Kidney epithelial cell (primary cell): ENCODE measurements around the gene DRGX. TPM values are rescaled to one million over a fixed set of nuclear protein-coding genes. Genes with fewer than 3 reads are reported as not detected.

ENCODE experiments used
- DNase-seq: peaks from one replicate; pipeline ENCODE4 v3.0.0-alpha.2; 2010; ENCODE audit warnings: low read depth
- H3K27me3 ChIP-seq: 2 replicates; pipeline ENCODE4 v1.6.0; 2011; ENCODE audit warnings: low read length; ENCODE audit not compliant: control insufficient read depth, insufficient read depth
- H3K36me3 ChIP-seq: 2 replicates; pipeline ENCODE4 v1.5.1; 2011; ENCODE audit warnings: low read length; ENCODE audit not compliant: control insufficient read depth, insufficient read depth
- H3K4me3 ChIP-seq: 2 replicates; pipeline ENCODE4 v1.5.1; 2011; ENCODE audit warnings: low read depth, mild to moderate bottlenecking, control low read depth, low read length
- CTCF ChIP-seq: IDR thresholded peaks from 2 replicates; pipeline ENCODE4 v1.5.1; 2011; ENCODE audit warnings: mild to moderate bottlenecking, moderate library complexity, low read length, control low read depth, inconsistent platforms; ENCODE audit not compliant: insufficient read depth, poor library complexity, severe bottlenecking
- total RNA-seq: library from RNA; depleted of rRNA; stranded (reverse); fragments of >200 nt; gene quantifications from 2 replicates; pipeline ENCODE4 v1.2.3, GENCODE V29; 2015

Gene DRGX
- total RNA-seq, 1 donor from 2014 or later, result not detected

DNA sequence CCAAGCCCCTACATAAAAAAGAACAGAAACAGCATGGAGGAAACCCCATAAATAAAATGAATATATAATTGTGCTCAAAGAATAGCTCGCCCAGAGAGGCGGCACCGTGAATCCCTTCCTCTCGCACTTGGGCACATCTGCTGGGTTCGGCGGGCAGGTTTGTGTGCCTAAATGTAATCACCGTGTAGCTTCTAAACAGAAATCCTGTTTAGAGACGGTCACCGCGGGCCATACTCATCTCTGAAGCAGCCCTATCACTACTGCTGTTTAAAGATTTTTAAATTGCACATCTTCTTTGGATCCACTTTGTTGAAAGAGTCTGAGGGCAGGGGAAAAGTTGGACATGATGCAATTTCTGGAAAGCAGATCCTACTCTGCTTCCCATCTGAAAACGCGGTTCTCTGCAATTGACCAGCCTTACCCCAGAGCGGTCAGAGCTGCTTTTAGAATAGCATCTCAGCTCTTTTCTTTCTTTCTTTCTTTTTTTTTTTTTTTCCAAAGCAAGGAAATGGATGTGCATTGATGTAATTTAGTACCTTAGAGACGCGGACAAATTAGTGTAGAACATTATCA is 6.4 kb downstream of the DRGX start:
- Histone ChIP-seq H3K27me3 (peaks cover 9% of the 10 kb centered on the region), H3K36me3 (no peaks in the 10 kb centered on the region), H3K4me3 (no peak overlapping the region)
- no peak for DNase-seq
- no peak for TF ChIP-seq CTCF

DNA sequence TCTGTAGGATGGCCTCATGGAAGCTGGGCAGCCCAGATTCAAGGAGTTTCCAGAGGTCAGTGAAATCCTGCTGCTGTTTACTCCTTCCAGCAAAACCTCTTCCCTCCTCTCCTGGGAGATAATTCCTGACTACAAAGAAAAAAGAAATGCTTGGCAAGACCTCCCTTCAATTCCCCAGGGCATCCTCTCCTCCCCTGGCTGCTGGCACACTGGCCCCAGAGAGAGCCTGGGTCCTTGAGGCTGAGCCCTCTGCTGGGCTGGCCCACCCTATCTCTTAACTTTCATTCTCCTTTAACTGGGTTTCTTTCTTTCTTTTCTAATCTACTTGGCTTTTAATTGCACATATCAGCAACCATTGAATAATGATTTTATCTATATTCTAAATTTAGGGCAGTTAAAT is 7.7 kb downstream of the DRGX start:
- Histone ChIP-seq H3K27me3 (no peaks in the 10 kb centered on the region), H3K4me3 (no peak overlapping the region), H3K36me3 (no peaks in the 10 kb centered on the region)
- no peak for TF ChIP-seq CTCF
- no peak for DNase-seq

DNA sequence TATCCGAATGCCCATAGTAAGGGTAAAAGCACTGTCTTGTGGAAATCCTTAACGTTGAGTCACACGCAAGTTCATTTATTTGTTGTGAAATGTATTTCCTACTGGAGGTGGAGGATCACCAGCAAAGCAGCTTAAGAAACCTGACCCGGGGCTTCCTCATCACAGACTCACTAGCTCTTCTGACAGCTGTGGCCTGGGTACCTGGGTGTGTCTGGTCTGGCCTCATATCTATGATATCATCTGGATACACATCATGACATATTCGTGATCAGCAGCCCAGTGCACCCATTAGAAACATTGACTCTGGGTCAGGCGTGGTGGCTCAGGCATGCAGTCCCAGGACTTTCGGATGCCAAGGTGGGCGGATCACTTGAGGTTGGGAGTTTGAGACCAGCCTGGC is 8.8 kb downstream of the DRGX start:
- H3K27me3 ChIP-seq, result no peaks in the 10 kb centered on the region
- H3K4me3 ChIP-seq, result no peak overlapping the region
- no peak for TF ChIP-seq CTCF
- H3K36me3 ChIP-seq, result no peaks in the 10 kb centered on the region
- peak; percentile 1 for DNase-seq

DNA sequence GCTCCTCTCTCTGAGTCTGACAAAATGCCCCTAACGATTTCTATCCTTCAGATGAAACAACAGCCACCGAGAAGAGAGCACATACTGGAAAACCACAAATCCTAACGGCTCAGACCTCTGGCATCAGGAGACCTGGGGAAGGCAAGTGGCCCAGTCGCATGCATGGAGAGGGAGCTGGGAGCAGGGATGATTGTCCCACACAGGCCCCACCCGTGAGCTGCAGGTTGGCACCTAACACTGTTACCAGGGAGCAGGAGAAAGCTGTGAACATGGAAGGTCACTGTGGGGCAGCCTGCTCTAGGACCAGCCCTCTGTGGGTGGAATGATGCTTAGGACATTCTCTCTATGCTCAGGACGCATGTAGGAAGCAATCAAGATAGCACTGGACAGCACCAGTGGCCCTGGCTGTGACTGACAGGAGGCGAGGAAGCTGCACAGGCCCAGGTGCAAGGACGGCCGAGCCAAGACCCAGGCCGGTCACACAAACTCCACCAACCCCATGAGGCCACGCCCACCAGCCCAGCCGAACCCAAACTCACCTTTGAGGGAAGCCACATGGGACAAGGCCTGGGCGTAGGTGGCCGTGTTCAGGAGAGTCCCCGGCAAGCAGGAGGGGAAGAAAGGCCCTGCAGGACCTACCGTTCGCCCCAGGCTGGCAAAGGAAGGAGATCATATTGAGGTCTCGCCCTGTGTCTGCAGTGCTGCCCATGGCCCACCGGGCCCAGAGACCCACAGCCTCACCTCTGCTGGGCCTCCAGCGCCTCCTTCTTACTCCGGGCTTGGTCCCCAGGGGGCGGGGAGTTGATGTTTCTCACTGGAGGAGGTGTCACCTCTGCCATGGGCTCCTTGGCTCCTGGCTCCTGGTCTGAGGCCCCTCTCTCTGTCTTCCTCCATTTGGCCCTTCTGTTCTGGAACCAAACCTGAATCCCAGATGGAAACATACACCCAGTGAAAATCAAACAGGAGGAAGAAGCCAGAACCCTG is 9.7 kb downstream of the DRGX start:
- no peak for TF ChIP-seq CTCF
- no peaks in the 10 kb centered on the region for H3K27me3 ChIP-seq
- H3K4me3 ChIP-seq, result no peak overlapping the region
- no peak for DNase-seq
- H3K36me3 ChIP-seq, result no peaks in the 10 kb centered on the region

GRCh38 chr10:49384268-49384953 is 11.5 kb downstream of the DRGX start:
- H3K27me3 ChIP-seq, result no peaks in the 10 kb centered on the region
- no peak for TF ChIP-seq CTCF
- no peak overlapping the region for H3K4me3 ChIP-seq
- DNase-seq, result no peak
- H3K36me3 ChIP-seq, result no peaks in the 10 kb centered on the region
